GM12878 (cell line): ENCODE results near the gene HEMK1. TPM values are rescaled to one million over a fixed set of nuclear protein-coding genes. Genes with fewer than 3 reads are reported as not detected.

Experiments
- BHLHE40 ChIP-seq, 2 experiments: fragments of 450-650 bp in 1 of 2; IDR thresholded peaks; 2 replicates each; pipeline ENCODE4 v1.6.1; 2011 to 2017; ENCODE audit warnings: low read depth in 2 of 2, borderline replicate concordance in 1 of 2, improper control_type of control experiment in 1 of 2, low read length in 1 of 2, mild to moderate bottlenecking in 1 of 2
- HDGF ChIP-seq: fragments of 450-650 bp; IDR thresholded peaks from 2 replicates; pipeline ENCODE4 v1.6.1; 2016; ENCODE audit warnings: antibody characterized with exemption
- IKZF1 ChIP-seq: fragments of 450-650 bp; conservative IDR thresholded peaks from 2 replicates; pipeline ENCODE4 v1.6.1; 2017; ENCODE audit warnings: antibody characterized with exemption, mild to moderate bottlenecking
- IKZF2 ChIP-seq, 2 experiments: fragments of 450-650 bp; IDR thresholded peaks; 2 replicates each; pipeline ENCODE4 v1.6.1; 2017; ENCODE audit warnings: mild to moderate bottlenecking in 2 of 2, moderate library complexity in 2 of 2
- MTA2 ChIP-seq: fragments of 450-650 bp; IDR thresholded peaks from 2 replicates; pipeline ENCODE4 v1.6.1; 2016; ENCODE audit warnings: low read depth, mild to moderate bottlenecking, moderate library complexity
- NBN ChIP-seq: fragments of 450-650 bp; IDR thresholded peaks from 2 replicates; pipeline ENCODE4 v1.6.1; 2016
- RUNX3 ChIP-seq: IDR thresholded peaks from 2 replicates; pipeline ENCODE4 v1.6.1; 2012; ENCODE audit warnings: low read length, inconsistent platforms
- TCF3 ChIP-seq: IDR thresholded peaks from 2 replicates; pipeline ENCODE4 v1.6.1; 2012; ENCODE audit warnings: low read depth, mild to moderate bottlenecking, low read length, borderline replicate concordance; ENCODE audit not compliant: insufficient read depth
- ZNF207 ChIP-seq: fragments of 450-650 bp; IDR thresholded peaks from 2 replicates; pipeline ENCODE4 v1.6.1; 2014; ENCODE audit warnings: antibody characterized with exemption, mild to moderate bottlenecking, borderline replicate concordance
- ZNF384 ChIP-seq: IDR thresholded peaks from 2 replicates; pipeline ENCODE4 v1.6.1; 2012; ENCODE audit warnings: low read depth, mild to moderate bottlenecking, low read length, improper control_type of control experiment, borderline replicate concordance
- polyA plus RNA-seq, 11 experiments: library from polyadenylated mRNA; depleted of rRNA in 4 of 11; unstranded in 6 of 11; stranded (reverse) in 5 of 11; fragments of >200 nt; fragmentation: Nextera tagmentation in 4 of 11; fragmentation: Illumina TruSeq in 1 of 11; extraction: Ambion mirVana in 4 of 11; extraction: Trizol in 1 of 11; gene quantifications; 1 replicate in 1 of 11; 2 replicates in 10 of 11; pipeline versions ENCODE4 v1.2.1 to v1.2.3, GENCODE V29; 2011 to 2016; ENCODE audit warnings: inconsistent platforms in 2 of 11, missing spikeins in 2 of 11, low read depth in 1 of 11
- total RNA-seq, 4 experiments: library from RNA; depleted of rRNA in 3 of 4; stranded (reverse); fragments of >200 nt in 3 of 4; fragmentation: Illumina TruSeq in 1 of 4; extraction: Trizol in 1 of 4; gene quantifications; 2 replicates each; pipeline versions ENCODE4 v1.2.1 to v1.2.3, GENCODE V29; 2013 to 2021
- TF ChIP-seq, protein P1 (sequence below): fragments of 450-650 bp; IDR thresholded peaks from 2 replicates; pipeline ENCODE4 v1.6.1; 2014; ENCODE audit warnings: mild to moderate bottlenecking
- TF ChIP-seq, protein P2 (sequence below): fragments of 450-650 bp; IDR thresholded peaks from 2 replicates; pipeline ENCODE4 v1.6.1; 2017; ENCODE audit warnings: low read depth, mild to moderate bottlenecking, moderate library complexity

HEMK1 gene
- total and polyA plus RNA-seq, 10 of the 15 experiments (the other 5 are each of a cell fraction or from before 2014, with no cell fraction given): 2.8 to 19.0 (median 12.0) TPM

DNA sequence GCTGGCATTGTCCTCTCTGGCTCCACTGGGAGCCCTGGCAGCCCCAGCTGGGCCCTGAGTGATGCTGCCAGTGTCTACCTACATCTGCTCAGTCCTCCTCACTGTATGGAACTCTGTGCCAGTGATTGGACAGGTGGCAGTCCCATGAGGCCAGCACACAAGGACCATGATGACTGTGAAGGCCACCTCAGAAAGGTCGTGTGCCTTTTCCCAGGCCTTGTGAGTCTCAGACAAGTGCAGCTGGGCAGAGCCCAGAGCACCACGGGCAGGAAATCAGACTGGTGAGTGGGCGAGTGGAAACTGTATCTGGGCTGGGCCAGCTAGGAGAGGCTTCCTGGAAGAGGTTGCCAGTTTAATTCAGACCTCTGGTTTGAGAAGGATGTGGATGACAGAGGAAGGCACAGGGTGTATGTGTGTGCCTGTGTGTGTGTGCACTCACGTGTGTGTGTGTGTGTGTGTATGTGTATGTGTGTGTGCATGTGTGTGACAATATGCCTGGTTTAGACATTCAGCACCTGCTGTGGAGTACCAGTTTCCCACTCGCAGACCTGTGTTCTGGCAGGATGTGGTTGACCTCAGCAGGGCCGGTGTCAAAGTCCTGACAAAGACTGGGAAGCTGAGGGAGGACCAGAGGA is 54.6 kb downstream of the HEMK1 start (continued):
- TF ChIP-seq, protein P1, sequence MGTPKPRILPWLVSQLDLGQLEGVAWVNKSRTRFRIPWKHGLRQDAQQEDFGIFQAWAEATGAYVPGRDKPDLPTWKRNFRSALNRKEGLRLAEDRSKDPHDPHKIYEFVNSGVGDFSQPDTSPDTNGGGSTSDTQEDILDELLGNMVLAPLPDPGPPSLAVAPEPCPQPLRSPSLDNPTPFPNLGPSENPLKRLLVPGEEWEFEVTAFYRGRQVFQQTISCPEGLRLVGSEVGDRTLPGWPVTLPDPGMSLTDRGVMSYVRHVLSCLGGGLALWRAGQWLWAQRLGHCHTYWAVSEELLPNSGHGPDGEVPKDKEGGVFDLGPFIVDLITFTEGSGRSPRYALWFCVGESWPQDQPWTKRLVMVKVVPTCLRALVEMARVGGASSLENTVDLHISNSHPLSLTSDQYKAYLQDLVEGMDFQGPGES: no peak
- TF ChIP-seq ZNF384 (no peak), NBN (peak; percentile 86), IKZF2 (IDR thresholded peaks at IDR 0.05) (peak; percentile 89 to 91), IKZF1 (peak; percentile 88), MTA2 (peak; percentile 62; the same call in 1 of the 2 replicates), TCF3 (0 out of 2 replicates have a peak, but pooled peaks have one; percentile 58), RUNX3 (peak; percentile 87), ZNF207 (no peak), BHLHE40 (IDR thresholded peaks at IDR 0.05; ENCODE audit: borderline replicate concordance in 1 of 2, low read depth in 2 of 2, low read length in 1 of 2) (peak; percentile 86 to 93), HDGF (peak; percentile 95)
- TF ChIP-seq, protein P2, sequence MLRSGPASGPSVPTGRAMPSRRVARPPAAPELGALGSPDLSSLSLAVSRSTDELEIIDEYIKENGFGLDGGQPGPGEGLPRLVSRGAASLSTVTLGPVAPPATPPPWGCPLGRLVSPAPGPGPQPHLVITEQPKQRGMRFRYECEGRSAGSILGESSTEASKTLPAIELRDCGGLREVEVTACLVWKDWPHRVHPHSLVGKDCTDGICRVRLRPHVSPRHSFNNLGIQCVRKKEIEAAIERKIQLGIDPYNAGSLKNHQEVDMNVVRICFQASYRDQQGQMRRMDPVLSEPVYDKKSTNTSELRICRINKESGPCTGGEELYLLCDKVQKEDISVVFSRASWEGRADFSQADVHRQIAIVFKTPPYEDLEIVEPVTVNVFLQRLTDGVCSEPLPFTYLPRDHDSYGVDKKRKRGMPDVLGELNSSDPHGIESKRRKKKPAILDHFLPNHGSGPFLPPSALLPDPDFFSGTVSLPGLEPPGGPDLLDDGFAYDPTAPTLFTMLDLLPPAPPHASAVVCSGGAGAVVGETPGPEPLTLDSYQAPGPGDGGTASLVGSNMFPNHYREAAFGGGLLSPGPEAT: peak; percentile 76
